GM12891 (cell line): ENCODE results near the gene KIAA1755.

Experiments
- POLR2A ChIP-seq: IDR thresholded peaks from 2 replicates; pipeline ENCODE4 v1.6.1; 2011; ENCODE audit warnings: low read depth, low read length, control low read depth
- POLR2AphosphoS5 ChIP-seq: IDR thresholded peaks from 2 replicates; pipeline ENCODE4 v1.6.1; 2011; ENCODE audit warnings: low read depth, low read length, control low read depth
- POU2F2 ChIP-seq: IDR thresholded peaks from 2 replicates; pipeline ENCODE4 v1.6.1; 2011; ENCODE audit warnings: low read depth, mild to moderate bottlenecking, control low read depth, low read length, moderate library complexity

DNA sequence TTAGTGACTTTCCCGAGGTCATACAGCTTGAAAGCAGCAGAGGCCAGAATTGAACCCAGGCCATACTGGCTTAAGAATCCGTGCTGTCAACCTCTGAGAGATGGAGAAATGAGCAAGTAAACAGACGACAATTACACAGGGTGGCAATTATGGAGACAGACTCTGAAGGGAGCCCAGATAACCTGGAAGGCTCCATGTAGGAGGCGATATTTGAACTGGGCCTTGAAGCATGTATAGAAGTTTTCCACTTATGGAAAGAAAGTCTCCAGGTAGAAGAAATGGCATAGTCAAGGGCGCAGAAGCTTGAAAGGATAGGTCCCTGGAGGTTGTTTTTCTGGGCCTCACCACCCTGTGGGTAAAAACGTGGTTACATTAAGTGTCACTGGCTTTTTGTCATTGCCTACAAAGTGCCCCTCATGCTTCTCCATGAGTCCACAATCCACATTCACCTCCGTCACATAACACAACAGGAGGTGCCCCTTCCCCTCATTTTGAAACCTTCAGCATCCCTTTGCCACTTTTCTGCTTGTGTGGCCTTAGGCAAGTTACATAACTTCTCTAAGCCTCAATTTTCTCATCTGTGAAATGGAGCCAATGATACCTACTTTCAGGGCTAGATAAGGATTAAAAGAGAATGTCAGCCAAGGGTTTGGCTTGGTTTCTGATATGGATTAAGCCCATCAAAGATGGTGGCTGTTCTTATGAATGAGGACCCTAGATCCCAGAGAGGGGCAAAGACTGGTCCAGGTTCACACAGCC, 37.6 kb upstream of the KIAA1755 start:
- TF ChIP-seq POLR2AphosphoS5 (no peak), POLR2A (no peak), POU2F2 (no peak)
